Stimulated activated CD4-positive, alpha-beta T cell treated with anti-CD3 and anti-CD28 coated beads, Interleukin-2, amount 100 ng/mL, for 24 hours (primary cell): Measurements from ENCODE around the gene ARMC3.
A peak's percentile ranks its signal among the peaks of the same experiment; 100 is the strongest.
"Not testable (repeated sequence)": the region's sequence is repeated elsewhere in the genome, so short reads cannot be mapped to it uniquely, and the experiment has no call there.

Experiments
- DNase-seq, 2 donors: peaks; one replicate each; pipeline ENCODE4 v3.0.0-alpha.2; 2020

The ARMC3 gene

GRCh38 chr10:22929053-22929452 is 1.2 kb downstream of the ARMC3 start:
- DNase-seq, result not testable (repeated sequence)

GRCh38 chr10:22931948-22932347 is 4.1 kb downstream of the ARMC3 start:
- DNase-seq, result no peak

- no peak for DNase-seq
These were observed 4.9 kb downstream of the ARMC3 start for GRCh38 chr10:22932626-22933370.

- no peak for DNase-seq
These were observed 6.9 kb downstream of the ARMC3 start for GRCh38 chr10:22934726-22935125.

GRCh38 chr10:22942437-22942836 is 14.6 kb downstream of the ARMC3 start:
- DNase-seq, result no peak

- no peak for DNase-seq
These were observed 18.3 kb downstream of the ARMC3 start for GRCh38 chr10:22945934-22946673.

GRCh38 chr10:22954970-22955369 is 27.1 kb downstream of the ARMC3 start:
- DNase-seq, result no peak

- no peak for DNase-seq
These were observed 30.5 kb downstream of the ARMC3 start for GRCh38 chr10:22958338-22958737.

- DNase-seq, result no peak
These were observed 31.4 kb downstream of the ARMC3 start for GRCh38 chr10:22959292-22959691.

- no peak for DNase-seq
These were observed 32.1 kb downstream of the ARMC3 start for GRCh38 chr10:22959950-22960349.

- DNase-seq, result no peak
These were observed 35.0 kb downstream of the ARMC3 start for GRCh38 chr10:22962817-22963216.

- DNase-seq, result no peak
These were observed 41.9 kb downstream of the ARMC3 start for GRCh38 chr10:22969704-22970103.

GRCh38 chr10:22976534-22976933 is 48.7 kb downstream of the ARMC3 start:
- DNase-seq, result no peak

- DNase-seq, result no peak
These were observed 49.9 kb downstream of the ARMC3 start for GRCh38 chr10:22977751-22978150.

GRCh38 chr10:22978287-22978686 is 50.4 kb downstream of the ARMC3 start:
- DNase-seq, result no peak

- no peak for DNase-seq
These were observed 51.1 kb downstream of the ARMC3 start for GRCh38 chr10:22978918-22979317.

- no peak for DNase-seq
These were observed 53.0 kb downstream of the ARMC3 start for GRCh38 chr10:22980822-22981221.

- no peak for DNase-seq
These were observed 56.2 kb downstream of the ARMC3 start for GRCh38 chr10:22984066-22984465.

- DNase-seq, result no peak
These were observed 59.1 kb downstream of the ARMC3 start for GRCh38 chr10:22986771-22987542.

GRCh38 chr10:22988581-22989360 is 60.9 kb downstream of the ARMC3 start:
- DNase-seq, result peak; percentile 64 to 78

- DNase-seq, result no peak
These were observed 62.6 kb downstream of the ARMC3 start for GRCh38 chr10:22990443-22990842.

GRCh38 chr10:22992075-22992474 is 64.2 kb downstream of the ARMC3 start:
- DNase-seq, result peak in 1 of 2 donors; percentile 4

- no peak for DNase-seq
These were observed 64.8 kb downstream of the ARMC3 start for GRCh38 chr10:22992621-22993020.
